Esophagus squamous epithelium (tissue), 4 donors: ENCODE results near the gene TRAF2.

Experiments used
- POLR2A ChIP-seq, 4 donors: fragments of 450-650 bp; IDR thresholded peaks; one replicate each; pipeline ENCODE4 v1.6.1; 2017; ENCODE audit warnings: antibody characterized with exemption in 4 of 4, mild to moderate bottlenecking in 4 of 4, moderate library complexity in 3 of 4
- TF ChIP-seq, protein P1 (sequence below), 6 experiments: fragments of 450-650 bp in 4 of 6; fragments of 200-600 bp in 2 of 6; sonication (generic) in 2 of 6; IDR thresholded peaks; one replicate each; pipeline ENCODE4 v1.5.1; 2016 to 2019; ENCODE audit warnings: antibody characterized with exemption in 6 of 6, mild to moderate bottlenecking in 4 of 6, moderate library complexity in 4 of 6

- TF ChIP-seq, protein P1, sequence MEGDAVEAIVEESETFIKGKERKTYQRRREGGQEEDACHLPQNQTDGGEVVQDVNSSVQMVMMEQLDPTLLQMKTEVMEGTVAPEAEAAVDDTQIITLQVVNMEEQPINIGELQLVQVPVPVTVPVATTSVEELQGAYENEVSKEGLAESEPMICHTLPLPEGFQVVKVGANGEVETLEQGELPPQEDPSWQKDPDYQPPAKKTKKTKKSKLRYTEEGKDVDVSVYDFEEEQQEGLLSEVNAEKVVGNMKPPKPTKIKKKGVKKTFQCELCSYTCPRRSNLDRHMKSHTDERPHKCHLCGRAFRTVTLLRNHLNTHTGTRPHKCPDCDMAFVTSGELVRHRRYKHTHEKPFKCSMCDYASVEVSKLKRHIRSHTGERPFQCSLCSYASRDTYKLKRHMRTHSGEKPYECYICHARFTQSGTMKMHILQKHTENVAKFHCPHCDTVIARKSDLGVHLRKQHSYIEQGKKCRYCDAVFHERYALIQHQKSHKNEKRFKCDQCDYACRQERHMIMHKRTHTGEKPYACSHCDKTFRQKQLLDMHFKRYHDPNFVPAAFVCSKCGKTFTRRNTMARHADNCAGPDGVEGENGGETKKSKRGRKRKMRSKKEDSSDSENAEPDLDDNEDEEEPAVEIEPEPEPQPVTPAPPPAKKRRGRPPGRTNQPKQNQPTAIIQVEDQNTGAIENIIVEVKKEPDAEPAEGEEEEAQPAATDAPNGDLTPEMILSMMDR (IDR thresholded peaks at IDR 0.05): no peak
- TF ChIP-seq POLR2A (IDR thresholded peaks at IDR 0.05): no peak
Observed at GRCh38 chr9:136934277-136934676, 48.0 kb downstream of the TRAF2 start.
